Uterus (tissue), 4 donors: ENCODE data around the gene NXF1. TPM values are rescaled to one million over a fixed set of nuclear protein-coding genes. Genes with fewer than 3 reads are reported as not detected.
"Not testable (repeated sequence)": the region's sequence is repeated elsewhere in the genome, so short reads cannot be mapped to it uniquely, and the experiment has no call there.

Source experiments
- DNase-seq, 2 donors: peaks; one replicate each; pipeline ENCODE4 v3.0.0-alpha.2; 2019 to 2020
- H3K27ac ChIP-seq, 2 donors: fragments of 200-600 bp; sonication (generic); 1 replicate in 1 of 2; 2 replicates in 1 of 2; pipeline ENCODE4 v1.5.1; 2016 to 2018
- H3K27me3 ChIP-seq, 2 donors: fragments of 200-600 bp; sonication (generic); one replicate each; pipeline ENCODE4 v1.5.1; 2018 to 2019; ENCODE audit warnings: control low read depth in 1 of 2
- H3K36me3 ChIP-seq, 2 donors: fragments of 200-600 bp; sonication (generic); one replicate each; pipeline ENCODE4 v1.5.1; 2019; ENCODE audit warnings: control low read depth in 1 of 2
- H3K4me1 ChIP-seq, 2 donors: fragments of 200-600 bp; sonication (generic); one replicate each; pipeline ENCODE4 v1.5.1; 2018 to 2019; ENCODE audit warnings: control low read depth in 1 of 2
- H3K4me3 ChIP-seq, 2 donors: fragments of 200-600 bp; sonication (generic); 1 replicate in 1 of 2; 2 replicates in 1 of 2; pipeline ENCODE4 v1.5.1; 2018 to 2019; ENCODE audit warnings: mild to moderate bottlenecking in 1 of 2
- H3K9me3 ChIP-seq, 2 donors: fragments of 200-600 bp; sonication (generic); one replicate each; pipeline ENCODE4 v1.5.1; 2019; ENCODE audit warnings: control low read depth in 1 of 2
- CTCF ChIP-seq, 4 experiments: fragments of 200-600 bp in 2 of 4; fragments of 450-650 bp in 2 of 4; sonication (generic) in 2 of 4; IDR thresholded peaks; one replicate each; pipeline ENCODE4 v1.5.1; 2016 to 2019; ENCODE audit warnings: antibody characterized with exemption in 4 of 4, mild to moderate bottlenecking in 2 of 4, moderate library complexity in 1 of 4
- POLR2A ChIP-seq, 2 donors: fragments of 450-650 bp; IDR thresholded peaks; one replicate each; pipeline ENCODE4 v1.6.1; 2016; ENCODE audit warnings: antibody characterized with exemption in 2 of 2, mild to moderate bottlenecking in 1 of 2, moderate library complexity in 1 of 2
- intact Hi-C: fragments of 100-400 bp; cut with DNase I; formaldehyde crosslinking; loops from one replicate; pipeline ENCODE4 v1.15.1; 2023; ENCODE audit warnings: low total_unique reads
- microRNA-seq: library from miRNA; unstranded; fragments of <30 nt; microRNA quantifications from one replicate; pipeline ENCODE4, GENCODE V29; 2016; ENCODE audit warnings: borderline microRNAs expressed, borderline replicate concordance
- small RNA-seq: library from RNA; depleted of rRNA; stranded (forward); fragments of <200 nt; gene quantifications from one replicate; pipeline ENCODE3, GENCODE V24; 2016
- total RNA-seq, 4 donors: library from RNA; depleted of rRNA in 3 of 4; stranded (reverse); fragments of >200 nt in 3 of 4; gene quantifications; one replicate each; pipeline versions ENCODE4 v1.1.0 to v1.2.4, GENCODE V29; 2014 to 2023
- donor health status: DM: yes; HTN: yes; CAD: no.

The NXF1 gene
- total RNA-seq, 4 donors from 2014 or later, result 41.0 to 96.2 (median 50.2) TPM

DNA sequence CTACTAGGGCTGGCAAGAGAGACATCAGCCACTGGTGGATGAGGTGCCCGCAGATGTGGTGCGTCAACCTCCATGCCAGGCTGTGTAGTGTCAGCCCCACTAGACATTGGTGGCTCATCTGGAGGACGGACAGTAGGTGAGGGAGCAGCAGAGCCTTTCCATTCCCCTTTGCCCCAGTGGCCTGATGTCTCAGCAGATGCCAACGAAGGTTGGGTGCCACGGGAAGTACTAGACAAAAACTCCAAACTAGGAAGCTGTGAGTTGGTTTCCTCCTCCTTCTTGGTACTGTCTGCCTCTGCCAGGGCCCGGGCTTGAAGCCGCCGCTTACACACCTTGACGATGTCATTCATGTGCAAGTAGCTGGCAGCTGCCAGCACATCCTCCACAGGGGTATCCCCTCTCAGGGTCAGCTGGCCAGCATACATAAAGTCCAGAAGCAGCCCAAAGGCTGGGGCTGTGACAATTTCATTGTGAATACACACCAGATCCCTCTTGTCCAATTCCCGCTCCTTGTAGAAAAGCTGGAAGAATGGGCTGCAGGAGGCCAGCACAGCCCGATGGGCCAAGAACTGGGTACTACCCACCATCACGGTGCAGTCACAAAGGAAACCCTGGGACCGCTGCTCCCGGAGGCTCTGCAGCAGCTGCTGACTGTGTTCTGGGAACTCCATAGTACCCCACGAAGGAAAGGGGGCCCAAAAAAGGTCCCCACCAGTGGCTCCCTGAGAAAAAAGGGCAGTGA is 52.1 kb downstream of the NXF1 start:
- DNase-seq, result no peak
- H3K27ac ChIP-seq, result peak overlapping the region; percentile 91 to 92
- intact Hi-C loops, result no loop called here

DNA sequence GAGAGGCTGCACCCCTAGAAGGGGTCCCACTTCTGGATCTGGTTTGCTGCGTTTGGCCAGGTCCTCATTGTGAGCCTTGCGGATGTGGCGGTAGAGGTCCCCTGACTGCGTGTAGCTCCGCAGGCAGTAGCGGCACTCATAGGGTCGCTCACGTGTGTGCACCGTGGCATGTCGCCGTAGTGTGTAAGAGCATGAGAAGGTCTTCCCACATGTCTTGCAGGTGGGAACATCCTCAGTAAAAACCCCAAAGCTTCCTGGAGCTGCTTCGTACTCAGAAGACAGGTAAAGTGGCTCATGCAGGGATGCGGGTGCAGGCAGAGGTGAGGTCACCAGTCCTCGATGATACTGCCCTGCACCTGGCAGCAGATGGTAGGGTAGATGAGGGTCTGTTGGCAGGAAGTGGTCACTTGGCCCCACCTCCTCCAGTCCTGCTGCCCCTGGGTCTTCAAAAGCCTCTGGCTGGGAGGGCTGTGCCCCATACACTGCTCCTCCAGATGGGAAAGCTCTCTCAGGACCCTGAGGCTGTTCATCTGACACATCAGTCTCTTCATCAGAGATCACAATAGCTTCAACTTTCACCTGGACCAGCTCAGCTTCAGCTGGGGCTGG is 53.0 kb downstream of the NXF1 start:
- H3K27ac ChIP-seq, result no peak overlapping the region

More for the DNA sequence above, 52.1 kb downstream of the NXF1 start:
- no peaks in the 10 kb centered on the region for H3K9me3 ChIP-seq
- peaks cover 0 to 5% of the 10 kb centered on the region in 2 donors for H3K4me1 ChIP-seq
- H3K27me3 ChIP-seq, result no peaks in the 10 kb centered on the region
- H3K4me3 ChIP-seq, result peak overlapping the region; percentile 69 to 83
- TF ChIP-seq CTCF (IDR thresholded peaks at IDR 0.05) (no peak), POLR2A (IDR thresholded peaks at IDR 0.05) (no peak)
- no peaks in the 10 kb centered on the region for H3K36me3 ChIP-seq

GRCh38 chr11:62749931-62750330 is 55.3 kb downstream of the NXF1 start:
- H3K4me3 ChIP-seq, DNase-seq, H3K36me3 ChIP-seq, intact Hi-C loops, H3K27ac ChIP-seq, H3K9me3 ChIP-seq, H3K27me3 ChIP-seq, H3K4me1 ChIP-seq: not testable (repeated sequence)

More for the DNA sequence above, 53.0 kb downstream of the NXF1 start:
- no peaks in the 10 kb centered on the region for H3K27me3 ChIP-seq
- H3K4me3 ChIP-seq, result no peak overlapping the region
- H3K9me3 ChIP-seq, result no peaks in the 10 kb centered on the region
- DNase-seq, result no peak
- H3K36me3 ChIP-seq, result no peaks in the 10 kb centered on the region
- TF ChIP-seq POLR2A (IDR thresholded peaks at IDR 0.05) (no peak), CTCF (IDR thresholded peaks at IDR 0.05) (no peak)
- peaks cover 0 to 5% of the 10 kb centered on the region in 2 donors for H3K4me1 ChIP-seq
- intact Hi-C loops, result no loop called here

DNA sequence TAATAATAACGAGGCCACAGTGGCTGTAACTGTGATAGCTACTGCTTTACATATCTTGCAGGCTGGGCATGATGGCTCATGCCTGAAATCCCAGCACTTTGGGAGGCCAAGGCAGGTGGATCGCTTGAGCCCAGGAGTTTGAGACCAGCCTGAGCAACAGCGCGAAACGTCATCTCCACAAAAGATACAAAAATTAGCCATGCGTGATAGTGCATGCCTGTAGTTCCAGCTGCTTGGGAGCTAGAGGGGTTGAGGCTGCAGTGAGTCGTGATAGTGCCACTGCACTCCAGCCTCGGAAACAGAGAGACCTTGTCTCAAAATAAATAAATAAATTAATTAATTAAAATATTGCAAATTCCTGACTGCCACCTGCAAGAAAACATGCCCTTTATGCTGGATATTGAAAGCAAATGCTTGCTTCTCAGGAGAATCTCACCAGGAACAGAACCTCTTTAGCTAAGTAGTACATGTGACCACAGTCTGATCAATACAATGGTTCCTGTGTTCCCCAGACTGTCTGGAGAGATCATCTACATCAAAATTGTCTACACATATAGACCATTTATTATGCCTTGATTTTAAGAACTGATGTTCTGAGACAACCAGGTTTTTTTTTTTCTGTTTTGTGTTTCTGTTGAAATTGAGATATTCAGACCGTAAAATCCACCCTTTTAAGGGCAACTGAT is 57.6 kb downstream of the NXF1 start:
- H3K9me3 ChIP-seq, result no peaks in the 10 kb centered on the region
- TF ChIP-seq CTCF (IDR thresholded peaks at IDR 0.05) (no peak), POLR2A (IDR thresholded peaks at IDR 0.05) (no peak)
- DNase-seq, result no peak
- H3K36me3 ChIP-seq, result no peaks in the 10 kb centered on the region
- no peak overlapping the region for H3K27ac ChIP-seq
- no peaks in the 10 kb centered on the region for H3K4me1 ChIP-seq
- H3K27me3 ChIP-seq, result no peaks in the 10 kb centered on the region
- no peak overlapping the region for H3K4me3 ChIP-seq
- intact Hi-C loops, result no loop called here

Small RNAs within 50 kb of the gene (microRNA-seq; reads per million reads assigned to microRNA genes)
- not detected for gene MIR6514
- gene MIR6748, result not detected

Small RNAs within 50 kb of the gene (small RNA-seq; reads per million reads assigned to genes)
- gene MIR6514, result not detected
- not detected for gene RF00099
- not detected for gene RNU6-118P
- not detected for gene SNORD22
- not detected for gene SNORD26
- not detected for gene SNORD27
- gene SNORD28, result not detected
- gene SNORD30, result 916 reads per million, percentile 98 among the genes with 10 or more reads in this experiment

Other genes starting within 250 kb of the NXF1 start
- 1,000 to 10,000 TPM; 1,301 to 1,426 (median 1,363) TPM for gene EEF1G, start 231.5 kb downstream of the NXF1 start, total RNA-seq
- gene TUT1, start 213.9 kb downstream of the NXF1 start, total RNA-seq, result 10 to 100 TPM in 1 of 4 donors, 1 to 10 TPM in 3; 7.1 to 19.3 (median 8.6) TPM
- gene MTA2, start 203.6 kb downstream of the NXF1 start, total RNA-seq, result 100 to 1,000 TPM in 2 of 4 donors, 10 to 100 TPM in 2; 37.9 to 120 (median 78.2) TPM
- 100 to 1,000 TPM in 1 of 4 donors, 10 to 100 TPM in 3; 17.9 to 126 (median 36.8) TPM for gene EML3, start 192.7 kb downstream of the NXF1 start, total RNA-seq
- gene ROM1, start 192.2 kb downstream of the NXF1 start, total RNA-seq, result 10 to 100 TPM in 1 of 4 donors, 1 to 10 TPM in 1, under 1 TPM in 1, not detected in 1; 0.77 to 11.9 (median 5.3) TPM
- 10 to 100 TPM; 17.7 to 50.4 (median 23.1) TPM for gene B3GAT3, start 183.5 kb downstream of the NXF1 start, total RNA-seq
- gene GANAB, start 158.8 kb downstream of the NXF1 start, total RNA-seq, result 100 to 1,000 TPM in 3 of 4 donors, 10 to 100 TPM in 1; 56.9 to 513 (median 270) TPM
- 10 to 100 TPM in 3 of 4 donors, 1 to 10 TPM in 1; 4.9 to 27.4 (median 18.8) TPM for gene INTS5, start 152.1 kb downstream of the NXF1 start, total RNA-seq
- 10 to 100 TPM in 3 of 4 donors, 1 to 10 TPM in 1; 4.6 to 35.7 (median 19.5) TPM for gene C11orf98, start 140.2 kb downstream of the NXF1 start, total RNA-seq
- 10 to 100 TPM in 2 of 4 donors, 1 to 10 TPM in 1, not detected in 1; 7.7 to 25.9 (median 12.6) TPM for gene CSKMT, start 140.1 kb downstream of the NXF1 start, total RNA-seq
- gene UQCC3, start 133.8 kb downstream of the NXF1 start, total RNA-seq, result 1 to 10 TPM in 3 of 4 donors, under 1 TPM in 1; 0.51 to 6.6 (median 3.4) TPM
- gene LBHD1, start 133.2 kb downstream of the NXF1 start, total RNA-seq, result 10 to 100 TPM in 1 of 4 donors, 1 to 10 TPM in 2, not detected in 1; 3.5 to 18.2 (median 6.9) TPM
- 100 to 1,000 TPM in 2 of 4 donors, 10 to 100 TPM in 2; 55.4 to 276 (median 102) TPM for gene UBXN1, start 126.4 kb downstream of the NXF1 start, total RNA-seq
- 10 to 100 TPM; 36.2 to 50.6 (median 41.4) TPM for gene LRRN4CL, start 115.9 kb downstream of the NXF1 start, total RNA-seq
- 10 to 100 TPM; 24.1 to 46.7 (median 34.4) TPM for gene BSCL2, start 98.0 kb downstream of the NXF1 start, total RNA-seq
- gene GNG3, start 97.8 kb downstream of the NXF1 start, total RNA-seq, result under 1 TPM in 1 of 4 donors, not detected in 3; 0.52 TPM
- gene HNRNPUL2, start 78.0 kb downstream of the NXF1 start, total RNA-seq, result 10 to 100 TPM; 17.7 to 58.3 (median 21.3) TPM
- 10 to 100 TPM in 2 of 4 donors, 1 to 10 TPM in 2; 1.3 to 32.4 (median 16.3) TPM for gene TTC9C, start 77.0 kb downstream of the NXF1 start, total RNA-seq
- gene ZBTB3, start 51.3 kb downstream of the NXF1 start, total RNA-seq, result 10 to 100 TPM in 3 of 4 donors, under 1 TPM in 1; 0.59 to 28.9 (median 18.3) TPM
- 10 to 100 TPM; 55.0 to 97.6 (median 76.0) TPM for gene POLR2G, start 43.9 kb downstream of the NXF1 start, total RNA-seq
- gene TAF6L, start 34.0 kb downstream of the NXF1 start, total RNA-seq, result 10 to 100 TPM in 3 of 4 donors, 1 to 10 TPM in 1; 6.8 to 34.3 (median 24.1) TPM
- gene TMEM179B, start 18.0 kb downstream of the NXF1 start, total RNA-seq, result 10 to 100 TPM; 22.3 to 83.8 (median 34.2) TPM
- gene TMEM223, start 13.4 kb downstream of the NXF1 start, total RNA-seq, result 10 to 100 TPM in 2 of 4 donors, 1 to 10 TPM in 2; 1.0 to 28.0 (median 10.0) TPM
- 10 to 100 TPM; 36.5 to 73.5 (median 55.2) TPM for gene STX5, start 26.6 kb upstream of the NXF1 start, total RNA-seq
- not detected for gene TEX54, start 27.4 kb upstream of the NXF1 start, total RNA-seq
- gene WDR74, start 34.1 kb upstream of the NXF1 start, total RNA-seq, result 10 to 100 TPM in 3 of 4 donors, 1 to 10 TPM in 1; 10.0 to 66.0 (median 35.0) TPM
- 100 to 1,000 TPM in 2 of 4 donors, 10 to 100 TPM in 2; 69.8 to 206 (median 98.4) TPM for gene SLC3A2, start 75.5 kb upstream of the NXF1 start, total RNA-seq
- gene CHRM1, start 115.9 kb upstream of the NXF1 start, total RNA-seq, result 1 to 10 TPM in 1 of 4 donors, not detected in 3; 1.3 TPM
- not detected for gene SLC22A6, start 179.5 kb upstream of the NXF1 start, total RNA-seq
- not detected for gene SLC22A8, start 210.4 kb upstream of the NXF1 start, total RNA-seq